Measurements from ENCODE around the gene FBXO28.

FBXO28 gene

DNA sequence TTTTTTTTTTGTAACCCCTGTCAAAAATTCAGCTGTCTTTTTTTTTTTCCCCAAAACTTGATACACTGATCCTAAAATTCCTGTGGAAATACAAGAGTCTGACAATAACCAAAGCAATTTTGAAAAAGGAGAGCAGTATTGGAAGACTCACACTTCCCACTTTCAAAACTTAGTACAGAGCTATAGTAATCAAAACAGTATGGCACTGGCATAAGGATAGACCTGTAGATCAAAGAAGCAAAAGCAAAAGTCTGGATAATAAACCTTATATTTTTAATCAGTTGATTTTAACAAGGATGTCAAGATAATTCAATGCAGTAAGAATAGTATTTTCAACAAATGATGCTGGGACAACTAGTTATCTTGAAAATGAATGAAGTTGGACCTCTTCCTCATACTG lies 17.3 kb downstream of the FBXO28 start:
- Histone ChIP-seq H2AK5ac (ENCODE audit: low read length) (no peak overlapping the region), H3K14ac (ENCODE audit: low read length) (no peak overlapping the region), H3K4ac (ENCODE audit: low read depth, low read length) (no peak overlapping the region), H3K23ac (ENCODE audit: low read length) (no peak overlapping the region), H3K79me2 (ENCODE audit: control insufficient read depth, insufficient read depth, low read length, poor library complexity) (peaks cover 2% of the 10 kb centered on the region), H3K9ac (ENCODE audit: low read length) (no peak overlapping the region), H4K8ac (ENCODE audit: low read depth, low read length) (no peak overlapping the region), H2AFZ (ENCODE audit: insufficient read depth, low read length, poor library complexity) (no peak overlapping the region), H2BK12ac (ENCODE audit: low read length) (no peak overlapping the region), H3K79me1 (ENCODE audit: low read length) (no peaks in the 10 kb centered on the region), H4K91ac (ENCODE audit: low read depth, low read length) (no peak overlapping the region), H4K12ac (ENCODE audit: low read depth, low read length) (no peak overlapping the region), H3K4me1 (ENCODE audit: control insufficient read depth in 1 of 2, insufficient read depth in 2 of 2, low read length in 2 of 2) (peaks cover 2 to 3% of the 10 kb centered on the region in 2 experiments), H3K4me3 (ENCODE audit: low read depth, low read length) (no peak overlapping the region), H3K27me3 (ENCODE audit: insufficient read depth, low read length) (no peaks in the 10 kb centered on the region), H2BK120ac (ENCODE audit: insufficient read depth, low read length, poor library complexity) (no peak overlapping the region), H3K4me2 (ENCODE audit: low read length) (no peak overlapping the region), H3K18ac (ENCODE audit: low read length) (no peak overlapping the region), H3K27ac (ENCODE audit: low read depth, low read length) (no peak overlapping the region), H3K9me3 (ENCODE audit: insufficient read depth, low read depth, low read length) (no peaks in the 10 kb centered on the region), H2BK5ac (ENCODE audit: low read depth, low read length, poor library complexity) (no peak overlapping the region), H3K36me3 (ENCODE audit: control insufficient read depth in 1 of 2, insufficient read depth in 2 of 2, low read length in 2 of 2) (peaks cover 13 to 17% of the 10 kb centered on the region in 2 experiments)
- no peak for DNase-seq

DNA sequence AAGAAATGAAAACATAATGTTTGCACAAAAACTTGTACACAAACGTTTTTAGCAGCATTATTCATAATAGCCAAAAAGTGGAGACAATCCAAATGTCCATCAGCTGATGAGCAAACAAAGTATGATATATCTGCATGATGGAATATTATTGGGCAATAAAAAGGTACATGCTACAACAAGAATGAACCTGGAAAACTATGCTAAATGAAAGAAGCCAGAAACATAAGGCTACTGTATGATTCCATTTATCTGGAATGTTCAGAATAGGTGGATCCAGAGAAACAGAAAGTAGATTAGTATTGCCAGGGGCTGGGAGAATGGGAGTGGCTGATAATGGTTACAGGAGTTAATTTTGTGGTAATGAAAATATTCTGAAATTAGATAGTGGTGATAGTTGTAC lies 19.0 kb downstream of the FBXO28 start:
- Histone ChIP-seq H2BK120ac (ENCODE audit: insufficient read depth, low read length, poor library complexity) (no peak overlapping the region), H3K23ac (ENCODE audit: low read length) (no peak overlapping the region), H3K4me2 (ENCODE audit: low read length) (no peak overlapping the region), H2BK5ac (ENCODE audit: low read depth, low read length, poor library complexity) (no peak overlapping the region), H3K79me2 (ENCODE audit: control insufficient read depth, insufficient read depth, low read length, poor library complexity) (no peaks in the 10 kb centered on the region), H3K4me1 (ENCODE audit: control insufficient read depth in 1 of 2, insufficient read depth in 2 of 2, low read length in 2 of 2) (no peaks in the 10 kb centered on the region), H3K4ac (ENCODE audit: low read depth, low read length) (no peak overlapping the region), H3K9ac (ENCODE audit: low read length) (no peak overlapping the region), H3K79me1 (ENCODE audit: low read length) (no peaks in the 10 kb centered on the region), H4K91ac (ENCODE audit: low read depth, low read length) (no peak overlapping the region), H4K12ac (ENCODE audit: low read depth, low read length) (no peak overlapping the region), H3K4me3 (ENCODE audit: low read depth, low read length) (no peak overlapping the region), H3K18ac (ENCODE audit: low read length) (no peak overlapping the region), H3K14ac (ENCODE audit: low read length) (no peak overlapping the region), H3K27me3 (ENCODE audit: insufficient read depth, low read length) (no peaks in the 10 kb centered on the region), H2AK5ac (ENCODE audit: low read length) (no peak overlapping the region), H3K27ac (ENCODE audit: low read depth, low read length) (no peak overlapping the region), H3K36me3 (ENCODE audit: control insufficient read depth in 1 of 2, insufficient read depth in 2 of 2, low read length in 2 of 2) (peaks cover 15 to 16% of the 10 kb centered on the region in 2 experiments), H2BK12ac (ENCODE audit: low read length) (no peak overlapping the region), H4K8ac (ENCODE audit: low read depth, low read length) (no peak overlapping the region), H3K9me3 (ENCODE audit: insufficient read depth, low read depth, low read length) (no peaks in the 10 kb centered on the region), H2AFZ (ENCODE audit: insufficient read depth, low read length, poor library complexity) (no peak overlapping the region)
- peak in 1 of 2 donors; percentile 28 for DNase-seq
- WGBS (ENCODE audit: extremely low coverage, insufficient coverage, insufficient read length) = no CpG with 5 or more reads among the region's 1 CpG

- Histone ChIP-seq H3K4me3 (ENCODE audit: low read depth, low read length) (no peak overlapping the region), H3K23ac (ENCODE audit: low read length) (no peak overlapping the region), H3K4me1 (ENCODE audit: control insufficient read depth in 1 of 2, insufficient read depth in 2 of 2, low read length in 2 of 2) (no peaks in the 10 kb centered on the region), H2BK5ac (ENCODE audit: low read depth, low read length, poor library complexity) (no peak overlapping the region), H4K12ac (ENCODE audit: low read depth, low read length) (no peak overlapping the region), H3K27ac (ENCODE audit: low read depth, low read length) (no peak overlapping the region), H2AFZ (ENCODE audit: insufficient read depth, low read length, poor library complexity) (no peak overlapping the region), H4K8ac (ENCODE audit: low read depth, low read length) (no peak overlapping the region), H3K9me3 (ENCODE audit: insufficient read depth, low read depth, low read length) (no peaks in the 10 kb centered on the region), H3K27me3 (ENCODE audit: insufficient read depth, low read length) (no peaks in the 10 kb centered on the region), H4K91ac (ENCODE audit: low read depth, low read length) (no peak overlapping the region), H3K79me2 (ENCODE audit: control insufficient read depth, insufficient read depth, low read length, poor library complexity) (no peaks in the 10 kb centered on the region), H3K4ac (ENCODE audit: low read depth, low read length) (no peak overlapping the region), H2BK120ac (ENCODE audit: insufficient read depth, low read length, poor library complexity) (no peak overlapping the region), H3K18ac (ENCODE audit: low read length) (no peak overlapping the region), H3K9ac (ENCODE audit: low read length) (no peak overlapping the region), H2AK5ac (ENCODE audit: low read length) (no peak overlapping the region), H3K36me3 (ENCODE audit: control insufficient read depth in 1 of 2, insufficient read depth in 2 of 2, low read length in 2 of 2) (peaks cover 16 to 18% of the 10 kb centered on the region in 2 experiments), H3K14ac (ENCODE audit: low read length) (no peak overlapping the region), H3K79me1 (ENCODE audit: low read length) (no peaks in the 10 kb centered on the region), H2BK12ac (ENCODE audit: low read length) (no peak overlapping the region), H3K4me2 (ENCODE audit: low read length) (no peak overlapping the region)
- WGBS (ENCODE audit: extremely low coverage, insufficient coverage, insufficient read length) = no CpG with 5 or more reads among the region's 5 CpGs
- no peak for DNase-seq
Measured at GRCh38 chr1:224133741-224134299, 19.9 kb downstream of the FBXO28 start.

DNA sequence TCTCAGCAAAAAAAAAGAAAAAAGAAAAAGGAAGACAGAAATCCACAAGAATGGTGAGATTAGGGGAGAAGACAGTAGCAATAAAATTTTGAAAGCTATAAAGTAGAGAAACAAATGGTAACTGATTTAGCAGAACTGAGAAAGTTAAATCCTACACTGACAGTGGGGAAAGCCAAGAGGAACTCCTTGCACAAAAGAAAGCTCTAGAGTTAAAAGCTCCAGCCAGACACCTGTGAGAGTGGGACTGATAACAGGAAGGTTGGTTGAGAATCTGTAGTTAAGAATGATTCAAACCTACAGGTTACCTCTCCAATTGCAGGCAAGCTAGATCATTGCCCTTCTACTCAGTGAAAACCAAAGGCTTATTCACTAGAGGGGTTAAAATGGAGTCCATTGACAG lies 23.6 kb downstream of the FBXO28 start:
- Histone ChIP-seq H4K8ac (ENCODE audit: low read depth, low read length) (no peak overlapping the region), H3K18ac (ENCODE audit: low read length) (no peak overlapping the region), H3K27ac (ENCODE audit: low read depth, low read length) (no peak overlapping the region), H3K9me3 (ENCODE audit: insufficient read depth, low read depth, low read length) (no peaks in the 10 kb centered on the region), H3K23ac (ENCODE audit: low read length) (no peak overlapping the region), H3K36me3 (ENCODE audit: control insufficient read depth in 1 of 2, insufficient read depth in 2 of 2, low read length in 2 of 2) (peaks cover 15 to 17% of the 10 kb centered on the region in 2 experiments), H2BK120ac (ENCODE audit: insufficient read depth, low read length, poor library complexity) (no peak overlapping the region), H3K4ac (ENCODE audit: low read depth, low read length) (no peak overlapping the region), H4K12ac (ENCODE audit: low read depth, low read length) (no peak overlapping the region), H4K91ac (ENCODE audit: low read depth, low read length) (no peak overlapping the region), H3K79me1 (ENCODE audit: low read length) (no peaks in the 10 kb centered on the region), H3K4me3 (ENCODE audit: low read depth, low read length) (no peak overlapping the region), H2AK5ac (ENCODE audit: low read length) (no peak overlapping the region), H3K79me2 (ENCODE audit: control insufficient read depth, insufficient read depth, low read length, poor library complexity) (no peaks in the 10 kb centered on the region), H2BK12ac (ENCODE audit: low read length) (no peak overlapping the region), H2BK5ac (ENCODE audit: low read depth, low read length, poor library complexity) (no peak overlapping the region), H3K9ac (ENCODE audit: low read length) (no peak overlapping the region), H3K4me2 (ENCODE audit: low read length) (no peak overlapping the region), H3K14ac (ENCODE audit: low read length) (no peak overlapping the region), H3K27me3 (ENCODE audit: insufficient read depth, low read length) (no peaks in the 10 kb centered on the region), H3K4me1 (ENCODE audit: control insufficient read depth in 1 of 2, insufficient read depth in 2 of 2, low read length in 2 of 2) (no peaks in the 10 kb centered on the region), H2AFZ (ENCODE audit: insufficient read depth, low read length, poor library complexity) (no peak overlapping the region)
- no peak for DNase-seq
